ENCODE data around the gene NEK6.
"Not testable (repeated sequence)": the region's sequence is repeated elsewhere in the genome, so short reads cannot be mapped to it uniquely, and the experiment has no call there.

Gene NEK6

GRCh38 chr9:124231095-124231737 is 26.5 kb upstream of the NEK6 start:
- no peak for DNase-seq

- no peak for DNase-seq
Observed at GRCh38 chr9:124238546-124239140, 19.1 kb upstream of the NEK6 start.

- no peak for DNase-seq
Observed at GRCh38 chr9:124239249-124240073, 18.3 kb upstream of the NEK6 start.

- no peak for DNase-seq
Observed at GRCh38 chr9:124242331-124243194, 15.2 kb upstream of the NEK6 start.

- DNase-seq = not testable (repeated sequence)
Observed at GRCh38 chr9:124247393-124247792, 10.4 kb upstream of the NEK6 start.

GRCh38 chr9:124248066-124248465 is 9.7 kb upstream of the NEK6 start:
- DNase-seq = no peak

GRCh38 chr9:124248960-124249359 is 8.8 kb upstream of the NEK6 start:
- DNase-seq = no peak

GRCh38 chr9:124251204-124251603 is 6.5 kb upstream of the NEK6 start:
- no peak for DNase-seq

- DNase-seq = no peak
Observed at GRCh38 chr9:124251605-124252378, 6.0 kb upstream of the NEK6 start.

GRCh38 chr9:124252878-124253277 is 4.9 kb upstream of the NEK6 start:
- not testable (repeated sequence) for DNase-seq

GRCh38 chr9:124254261-124254682 is 3.5 kb upstream of the NEK6 start:
- DNase-seq = no peak

GRCh38 chr9:124255222-124255621 is 2.5 kb upstream of the NEK6 start:
- no peak for DNase-seq

GRCh38 chr9:124256517-124257069 is 1.2 kb upstream of the NEK6 start:
- DNase-seq = peak; percentile 14

GRCh38 chr9:124257070-124257843 is 492 bp upstream of the NEK6 start:
- DNase-seq = no peak

GRCh38 chr9:124258607-124259157 is 933 bp downstream of the NEK6 start:
- no peak for DNase-seq

GRCh38 chr9:124259158-124259808 is 1.5 kb downstream of the NEK6 start:
- DNase-seq = no peak

- DNase-seq = no peak
Observed at GRCh38 chr9:124260769-124261603, 3.2 kb downstream of the NEK6 start.

GRCh38 chr9:124261736-124262648 is 4.2 kb downstream of the NEK6 start:
- DNase-seq = no peak
